Upper lobe of left lung (tissue), 6 donors: ENCODE measurements around the gene GNB2. TPM values are rescaled to one million over a fixed set of nuclear protein-coding genes. Genes with fewer than 3 reads are reported as not detected.
"Not testable (repeated sequence)": the region's sequence is repeated elsewhere in the genome, so short reads cannot be mapped to it uniquely, and the experiment has no call there.

Experiments used
- ATAC-seq, 2 donors: fragments of 200-7000 bp; cut with Tn5 transposase; one replicate each; pipeline ENCODE4 v1.9.1; 2022; ENCODE audit warnings: mild to moderate bottlenecking in 2 of 2, moderate library complexity in 2 of 2; ENCODE audit not compliant: low FRiP score in 2 of 2
- DNase-seq, 2 donors: peaks; one replicate each; pipeline ENCODE4 v3.0.0-alpha.2; 2019 to 2020
- H3K27ac ChIP-seq, 4 donors: fragments of 200-600 bp; sonication (generic); one replicate each; pipeline ENCODE4 v1.5.1; 2016 to 2019
- H3K27me3 ChIP-seq, 4 donors: fragments of 200-600 bp; sonication (generic); one replicate each; pipeline ENCODE4 v1.5.1; 2017 to 2019
- H3K36me3 ChIP-seq, 4 donors: fragments of 200-600 bp; sonication (generic); one replicate each; pipeline ENCODE4 v1.5.1; 2016 to 2019
- H3K4me1 ChIP-seq, 4 donors: fragments of 200-600 bp; sonication (generic); one replicate each; pipeline ENCODE4 v1.5.1; 2018 to 2019
- H3K4me3 ChIP-seq, 4 donors: fragments of 200-600 bp; sonication (generic); one replicate each; pipeline ENCODE4 v1.5.1; 2017 to 2019; ENCODE audit warnings: mild to moderate bottlenecking in 2 of 4, moderate library complexity in 1 of 4
- H3K9me3 ChIP-seq, 4 donors: fragments of 200-600 bp; sonication (generic); one replicate each; pipeline ENCODE4 v1.5.1; 2018 to 2019
- CTCF ChIP-seq, 6 experiments: fragments of 450-650 bp in 4 of 6; fragments of 200-600 bp in 2 of 6; sonication (generic) in 2 of 6; IDR thresholded peaks; one replicate each; pipeline ENCODE4 v1.5.1; 2016 to 2019; ENCODE audit warnings: antibody characterized with exemption in 6 of 6
- EP300 ChIP-seq, 4 donors: sonication (generic); formaldehyde crosslinking; IDR thresholded peaks; one replicate each; pipeline ENCODE4 v1.5.1; 2017; ENCODE audit warnings: antibody characterized with exemption in 4 of 4, control low read depth in 2 of 4
- POLR2A ChIP-seq, 4 donors: fragments of 450-650 bp; IDR thresholded peaks; one replicate each; pipeline ENCODE4 v1.5.1; 2016 to 2017; ENCODE audit warnings: antibody characterized with exemption in 4 of 4, mild to moderate bottlenecking in 2 of 4
- POLR2AphosphoS5 ChIP-seq, 2 donors: sonication (generic); formaldehyde crosslinking; IDR thresholded peaks; one replicate each; pipeline ENCODE4 v1.5.1; 2017; ENCODE audit warnings: antibody characterized with exemption in 2 of 2
- WGBS, 2 donors: methylation state at CpG; one replicate each; pipeline ENCODE4 v1.1.5; 2017 to 2018; 5-methylcytosine and 5-hydroxymethylcytosine counted together
- total RNA-seq, 6 donors: library from RNA; depleted of rRNA in 4 of 6; stranded (reverse); fragments of >200 nt in 4 of 6; gene quantifications; one replicate each; pipeline versions ENCODE4 v1.1.0 to v1.2.1, GENCODE V29; 2016 to 2021
- donor health status: DM: no; HTN: no; CAD: no; lungs with moderate emphysema.
- donor health status: DM: no; HTN: yes; CAD: no; lungs with severe emphysema.

The GNB2 gene
- total RNA-seq, 6 donors from 2014 or later: 153 to 291 (median 278) TPM

- peaks cover 4 to 8% (median 7%) of the 10 kb centered on the region in 4 donors for H3K4me1 ChIP-seq
These were observed 25.5 kb downstream of the GNB2 start for GRCh38 chr7:100699018-100699417.

GRCh38 chr7:100701089-100701488, 27.5 kb downstream of the GNB2 start:
- 65 to 77% methylated on average over 3 of the region's 3 CpGs for WGBS, 2 donors
- H3K27me3 ChIP-seq, H3K4me3 ChIP-seq, H3K36me3 ChIP-seq, ATAC-seq, DNase-seq, H3K9me3 ChIP-seq, H3K4me1 ChIP-seq, H3K27ac ChIP-seq: not testable (repeated sequence)

More at GRCh38 chr7:100699018-100699417, 25.5 kb downstream of the GNB2 start:
- WGBS, 2 donors: 61 to 66% methylated on average over 6 of the region's 6 CpGs
- no peak for TF ChIP-seq POLR2A (IDR thresholded peaks at IDR 0.05)
- TF ChIP-seq EP300 (IDR thresholded peaks at IDR 0.05): no peak
- TF ChIP-seq CTCF (IDR thresholded peaks at IDR 0.05): no peak
- TF ChIP-seq POLR2AphosphoS5 (IDR thresholded peaks at IDR 0.05): no peak
- H3K27me3 ChIP-seq: no peaks in the 10 kb centered on the region
- H3K9me3 ChIP-seq: no peaks in the 10 kb centered on the region
- DNase-seq: no peak
- no peak overlapping the region for H3K27ac ChIP-seq
- H3K4me3 ChIP-seq: no peak overlapping the region
- no peak for ATAC-seq
- no peaks in the 10 kb centered on the region for H3K36me3 ChIP-seq

- peak; percentile 90 to 94 (median 93) for TF ChIP-seq CTCF (IDR thresholded peaks at IDR 0.05)
- no peak for TF ChIP-seq POLR2AphosphoS5 (IDR thresholded peaks at IDR 0.05)
- H3K27ac ChIP-seq: peak overlapping the region; percentile 89 to 97 (median 94)
- 0% methylated on average over 7 of the region's 25 CpGs; no CpG with 5 or more reads in 1 of the 2 donors for WGBS, 2 donors
These were observed 31.8 kb downstream of the GNB2 start for GRCh38 chr7:100705320-100705752.

GRCh38 chr7:100705753-100706671, 32.5 kb downstream of the GNB2 start, which contains the start of gene POP7:
Gene POP7, plus strand, starts transcription at chr7:100706121. Its CDS starts 710 bp downstream, at chr7:100706831.
- Histone ChIP-seq H3K27me3 (no peaks in the 10 kb centered on the region), H3K4me3 (peak within 1 kb of the TSS; percentile 69 to 98 (median 84)), H3K4me1 (peaks cover 15 to 21% (median 17%) of the 10 kb centered on the region in 4 donors), H3K9me3 (no peaks in the 10 kb centered on the region), H3K27ac (peak within 1 kb of the TSS; percentile 89 to 97 (median 94)), H3K36me3 (peaks cover 0 to 15% (median 0%) of the 10 kb centered on the region in 4 donors)
- peak; percentile 98 to 100 for DNase-seq
- WGBS, 2 donors: 0 to 1% methylated on average over 13 to 52 of the region's 86 CpGs
- peak; percentile 97 to 98 for ATAC-seq
- TF ChIP-seq EP300 (IDR thresholded peaks at IDR 0.05): peak in 1 of 4 donors; percentile 61
- peak in 3 of 4 donors; percentile 19 to 83 (median 33) for TF ChIP-seq POLR2A (IDR thresholded peaks at IDR 0.05)
- peak; percentile 76 to 95 for TF ChIP-seq POLR2AphosphoS5 (IDR thresholded peaks at IDR 0.05)
- TF ChIP-seq CTCF (IDR thresholded peaks at IDR 0.05): no peak

More at GRCh38 chr7:100705320-100705752, 31.8 kb downstream of the GNB2 start:
- Histone ChIP-seq H3K4me3 (peak overlapping the region; percentile 69 to 98 (median 84)), H3K36me3 (peaks cover 0 to 15% (median 0%) of the 10 kb centered on the region in 4 donors), H3K27me3 (no peaks in the 10 kb centered on the region), H3K9me3 (no peaks in the 10 kb centered on the region), H3K4me1 (peaks cover 15 to 21% (median 17%) of the 10 kb centered on the region in 4 donors)
- peak; percentile 74 to 96 for DNase-seq
- ATAC-seq: peak; percentile 92 to 93

- DNase-seq (peak in 1 of 2 donors; percentile 81), ATAC-seq (no peak)
- 26 to 56% methylated on average over 9 to 27 of the region's 34 CpGs for WGBS, 2 donors
- Histone ChIP-seq H3K9me3 (no peaks in the 10 kb centered on the region), H3K27ac (peak overlapping the region; percentile 89 to 97 (median 94)), H3K4me3 (peak overlapping the region; percentile 69 to 98 (median 84)), H3K27me3 (no peaks in the 10 kb centered on the region), H3K4me1 (peaks cover 15 to 21% (median 17%) of the 10 kb centered on the region in 4 donors), H3K36me3 (peaks cover 0 to 15% (median 0%) of the 10 kb centered on the region in 4 donors)
- TF ChIP-seq CTCF (IDR thresholded peaks at IDR 0.05) (no peak), EP300 (IDR thresholded peaks at IDR 0.05) (no peak), POLR2AphosphoS5 (IDR thresholded peaks at IDR 0.05) (no peak), POLR2A (IDR thresholded peaks at IDR 0.05) (no peak)
These were observed 33.3 kb downstream of the GNB2 start for GRCh38 chr7:100706672-100707311.
